IPS-18c (cell line): ENCODE measurements around the gene MADD.
A peak's percentile ranks its signal among the peaks of the same experiment; 100 is the strongest.

Experiments used
- H3K4me3 ChIP-seq: 2 replicates; pipeline ENCODE4 v1.7.0; 2013; ENCODE audit warnings: low read depth, mild to moderate bottlenecking, low read length, moderate library complexity; ENCODE audit not compliant: insufficient read depth
- H3K9me3 ChIP-seq: one replicate; pipeline ENCODE4 v1.6.1; 2013; ENCODE audit warnings: mild to moderate bottlenecking, low read length, moderate library complexity; ENCODE audit not compliant: control insufficient read depth, insufficient read depth

Gene MADD

DNA sequence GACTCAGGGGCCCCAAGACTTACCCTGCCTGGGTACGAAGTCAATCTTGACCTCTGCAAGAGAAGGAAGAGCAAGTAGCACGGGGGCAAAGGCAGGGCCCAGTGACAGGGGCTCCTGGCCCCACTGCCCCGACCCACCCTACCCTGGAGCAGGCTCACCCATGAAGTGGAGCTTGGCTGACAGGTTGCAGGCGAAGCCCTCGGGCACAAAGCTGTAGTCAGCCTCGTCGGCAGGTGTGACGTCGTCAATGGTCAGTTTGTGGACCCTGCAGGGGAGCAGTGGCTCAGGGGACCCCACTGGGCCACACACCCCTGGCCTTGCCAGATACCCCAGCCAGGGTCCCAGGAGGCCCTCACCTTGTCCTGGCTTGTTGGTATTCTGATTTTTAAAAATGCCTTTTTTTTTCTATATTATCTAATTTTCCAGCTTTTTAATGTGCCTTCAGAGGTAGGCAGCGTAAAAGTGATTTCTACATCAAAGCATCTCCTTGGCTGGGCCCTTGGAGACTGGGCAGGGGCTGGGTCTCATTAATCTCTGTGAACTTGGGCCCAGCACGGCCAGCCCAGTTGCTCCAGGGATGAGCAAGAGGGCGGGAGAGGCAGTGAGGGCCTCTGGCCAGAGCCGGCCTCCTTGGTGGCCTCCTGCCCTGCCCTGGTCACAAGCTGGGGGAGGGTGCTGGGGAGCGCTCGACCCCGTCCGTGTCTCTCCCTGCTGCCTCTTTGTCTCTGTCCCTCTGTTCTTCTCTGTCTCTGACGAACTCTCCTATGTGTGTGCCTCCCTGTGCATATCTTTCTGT, 71.2 kb downstream of the MADD start:
- Histone ChIP-seq H3K4me3 (no peak overlapping the region), H3K9me3 (no peaks in the 10 kb centered on the region)

- H3K4me3 ChIP-seq: no peak overlapping the region
- H3K9me3 ChIP-seq: no peaks in the 10 kb centered on the region
Measured at GRCh38 chr11:47342036-47342803, 72.3 kb downstream of the MADD start.

DNA sequence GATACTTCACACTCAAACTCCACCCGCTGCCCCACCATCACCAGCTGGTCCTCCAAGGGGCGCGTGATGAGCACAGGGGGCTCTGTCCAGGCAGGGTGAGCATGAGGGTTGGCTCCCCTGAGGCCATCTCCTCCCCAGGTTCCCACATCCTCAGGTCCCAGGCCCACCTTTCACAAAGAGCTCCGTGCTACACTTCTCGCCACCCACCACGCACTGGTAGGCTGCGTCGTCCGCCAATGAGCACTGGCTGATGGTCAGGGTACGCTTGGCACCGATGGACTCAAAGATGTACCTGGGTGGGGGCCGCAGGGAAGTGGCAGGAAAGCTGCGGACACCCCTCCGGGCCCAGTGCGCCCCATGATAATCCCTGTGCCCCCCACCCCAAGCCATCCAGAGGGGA, 72.9 kb downstream of the MADD start:
- Histone ChIP-seq H3K4me3 (no peak overlapping the region), H3K9me3 (no peaks in the 10 kb centered on the region)

GRCh38 chr11:47345890-47346563, 76.1 kb downstream of the MADD start:
- Histone ChIP-seq H3K4me3 (no peak overlapping the region), H3K9me3 (no peaks in the 10 kb centered on the region)

DNA sequence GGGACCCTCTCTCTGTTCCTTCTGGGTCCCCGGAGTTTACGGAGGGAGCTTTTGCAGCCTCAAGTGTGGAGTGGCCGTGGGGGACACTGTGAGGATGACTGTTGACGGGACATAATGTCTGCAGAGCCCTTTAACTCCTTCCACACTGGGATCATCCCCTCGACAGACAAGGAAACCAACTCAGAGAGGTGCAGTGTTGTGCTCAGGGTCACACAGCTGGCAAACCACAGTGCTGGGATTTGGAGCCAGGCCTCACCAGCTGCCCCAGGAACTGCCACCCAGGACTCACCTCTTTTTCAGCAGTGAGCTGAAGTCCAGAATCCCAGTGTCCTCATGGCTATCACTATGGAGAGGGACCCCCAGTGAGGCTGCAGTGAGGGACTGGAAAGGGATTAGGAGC, 77.2 kb downstream of the MADD start:
- no peak overlapping the region for H3K4me3 ChIP-seq

GRCh38 chr11:47348131-47348802, 78.3 kb downstream of the MADD start:
- H3K4me3 ChIP-seq: no peak overlapping the region
- H3K9me3 ChIP-seq: no peaks in the 10 kb centered on the region

More for the DNA sequence above, 77.2 kb downstream of the MADD start:
- no peaks in the 10 kb centered on the region for H3K9me3 ChIP-seq

- no peaks in the 10 kb centered on the region for H3K9me3 ChIP-seq
Measured at GRCh38 chr11:47348859-47349258, 78.9 kb downstream of the MADD start.

DNA sequence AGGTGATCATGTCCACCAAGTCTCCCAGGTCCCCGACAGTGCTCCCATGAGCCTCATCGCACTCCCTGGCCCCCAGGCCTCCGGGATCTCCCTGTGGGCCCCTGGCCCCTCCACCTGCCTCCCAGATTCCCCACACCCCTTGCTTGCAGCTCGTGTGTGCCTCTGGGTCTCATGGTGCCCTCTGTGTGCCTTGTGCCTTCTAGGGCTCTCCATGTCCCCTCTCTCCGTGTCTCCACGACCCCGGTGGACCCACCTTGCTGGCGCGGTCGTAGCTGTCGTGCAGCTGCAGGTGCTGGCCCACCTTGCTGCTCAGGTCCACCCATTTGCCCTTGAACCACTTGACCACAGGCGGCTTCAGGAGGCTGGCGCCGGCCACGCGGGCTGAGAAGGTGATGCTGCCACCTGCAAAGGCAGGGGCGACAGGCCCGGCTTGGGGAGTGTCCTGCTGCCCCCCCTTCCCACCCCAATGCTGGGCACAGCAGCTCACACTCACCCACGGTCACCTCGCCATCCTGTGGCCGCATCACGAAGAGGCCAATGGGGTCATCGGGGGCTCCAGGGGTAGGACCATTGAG, 79.7 kb downstream of the MADD start:
- no peak overlapping the region for H3K4me3 ChIP-seq
- no peaks in the 10 kb centered on the region for H3K9me3 ChIP-seq

More at GRCh38 chr11:47348859-47349258, 78.9 kb downstream of the MADD start:
- H3K4me3 ChIP-seq: no peak overlapping the region

- no peaks in the 10 kb centered on the region for H3K9me3 ChIP-seq
Measured at GRCh38 chr11:47350315-47350714, 80.4 kb downstream of the MADD start.

GRCh38 chr11:47351156-47352126, 81.5 kb downstream of the MADD start:
- Histone ChIP-seq H3K4me3 (no peak overlapping the region), H3K9me3 (no peaks in the 10 kb centered on the region)

More at GRCh38 chr11:47350315-47350714, 80.4 kb downstream of the MADD start:
- no peak overlapping the region for H3K4me3 ChIP-seq

DNA sequence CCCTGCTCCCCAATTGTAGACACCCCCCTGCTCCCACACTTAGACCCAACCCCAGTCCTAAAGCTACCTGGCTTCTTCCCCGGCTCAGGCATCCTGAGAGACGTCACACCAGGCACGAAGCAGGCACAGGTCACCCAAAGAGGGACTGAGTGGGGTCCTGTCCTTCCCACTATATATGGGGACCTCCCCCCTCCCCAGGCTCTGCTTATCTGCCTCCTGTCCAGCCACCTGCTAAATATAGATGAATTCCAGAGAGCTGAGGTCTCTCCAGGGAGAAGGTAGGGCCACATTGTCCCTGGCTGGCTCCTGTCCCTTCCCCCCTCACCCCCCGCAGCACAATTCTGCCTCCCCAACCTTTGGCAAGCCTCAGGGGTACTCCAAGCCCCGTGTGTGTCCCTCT, 82.6 kb downstream of the MADD start, which contains the start of gene MYBPC3:
TSS of gene MYBPC3 (minus strand) at position 147 of the 400 bp plus-strand sequence. CDS start at position 92, 55 bp downstream.
- no peaks in the 10 kb centered on the region for H3K9me3 ChIP-seq

GRCh38 chr11:47353978-47354774, 84.2 kb downstream of the MADD start:
- no peak overlapping the region for H3K4me3 ChIP-seq
- H3K9me3 ChIP-seq: no peaks in the 10 kb centered on the region

More for the DNA sequence above, 82.6 kb downstream of the MADD start, which contains the start of gene MYBPC3:
- H3K4me3 ChIP-seq: no peak within 1 kb of the TSS

- Histone ChIP-seq H3K4me3 (peak overlapping the region; percentile 48), H3K9me3 (no peaks in the 10 kb centered on the region)
Measured at GRCh38 chr11:47354913-47355282, 85.0 kb downstream of the MADD start.

DNA sequence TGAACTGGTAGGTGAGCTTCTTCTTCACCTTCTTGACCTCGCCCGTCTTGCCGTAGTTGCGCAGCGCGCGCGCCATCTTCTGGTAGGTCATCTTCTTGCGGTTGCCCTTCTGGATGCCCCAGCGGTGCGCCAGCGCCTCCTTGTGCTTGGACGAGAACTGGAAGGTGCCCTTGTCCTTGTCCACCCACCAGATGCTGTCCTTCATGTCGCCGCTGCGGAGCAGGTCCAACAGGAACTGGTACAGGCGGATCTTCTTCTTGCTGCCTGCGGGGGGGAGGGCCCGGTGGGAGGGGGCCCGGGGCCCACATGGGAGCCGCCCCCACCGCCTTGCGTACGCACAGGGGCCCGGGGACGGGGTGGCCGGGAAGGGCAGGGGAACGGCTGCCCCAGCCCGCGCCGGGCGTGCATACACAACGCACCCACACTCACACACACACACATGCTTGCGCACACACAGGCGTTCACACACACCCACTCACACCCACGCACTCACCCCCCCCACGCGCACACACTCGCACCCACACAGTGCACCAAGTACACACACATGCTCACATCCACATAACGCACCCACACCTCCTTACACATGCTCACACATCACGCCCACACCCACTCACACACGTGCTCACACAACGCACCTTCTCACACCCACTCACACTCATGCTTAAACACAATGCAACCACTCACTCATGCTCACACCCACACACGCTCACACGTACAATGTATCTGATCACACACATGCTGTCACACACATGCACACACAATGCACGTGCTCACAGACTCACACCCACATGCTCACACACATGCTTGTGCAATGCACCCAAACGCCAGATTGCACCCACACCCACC, 85.6 kb downstream of the MADD start:
- H3K9me3 ChIP-seq: no peaks in the 10 kb centered on the region
- H3K4me3 ChIP-seq: peak overlapping the region; percentile 48; the same call in 1 of the 2 replicates
